GM12878 (cell line): ENCODE data around the gene LRBA. TPM values are rescaled to one million over a fixed set of nuclear protein-coding genes. Genes with fewer than 3 reads are reported as not detected.

Experiments
- BCL3 ChIP-seq: IDR thresholded peaks from 2 replicates; pipeline ENCODE4 v1.6.1; 2011; ENCODE audit warnings: borderline replicate concordance, low read depth, mild to moderate bottlenecking, moderate library complexity, low read length; ENCODE audit not compliant: insufficient read depth, poor library complexity, severe bottlenecking
- BRCA1 ChIP-seq: IDR thresholded peaks from 2 replicates; pipeline ENCODE4 v1.6.1; 2011; ENCODE audit warnings: low read depth, low read length, improper control_type of control experiment
- CBFB ChIP-seq: IDR thresholded peaks from 2 replicates; pipeline ENCODE4 v1.6.1; 2016; ENCODE audit warnings: antibody characterized with exemption, low read depth
- CHD2 ChIP-seq: IDR thresholded peaks from 2 replicates; pipeline ENCODE4 v1.6.1; 2011; ENCODE audit warnings: low read depth, low read length, improper control_type of control experiment, borderline replicate concordance
- EGR1 ChIP-seq, 2 experiments: IDR thresholded peaks; 1 replicate in 1 of 2; 2 replicates in 1 of 2; pipeline ENCODE4 v1.6.1; 2011 to 2012; ENCODE audit warnings: low read depth in 2 of 2, low read length in 2 of 2, borderline replicate concordance in 1 of 2, mild to moderate bottlenecking in 1 of 2, moderate library complexity in 1 of 2
- ESRRA ChIP-seq: IDR thresholded peaks from 2 replicates; pipeline ENCODE4 v1.6.1; 2012; ENCODE audit warnings: mild to moderate bottlenecking, low read length, improper control_type of control experiment
- HDAC2 ChIP-seq: fragments of 200-600 bp; sonication (generic); IDR thresholded peaks from 2 replicates; pipeline ENCODE4 v1.6.1; 2017
- HDAC6 ChIP-seq: fragments of 200-600 bp; sonication (generic); IDR thresholded peaks from one replicate; pipeline ENCODE4 v1.8.0; 2017; ENCODE audit warnings: antibody characterized with exemption; ENCODE audit not compliant: unreplicated experiment
- HSF1 ChIP-seq: fragments of 150-350 bp; IDR thresholded peaks from 2 replicates; pipeline ENCODE4 v1.6.1; 2014; ENCODE audit warnings: mild to moderate bottlenecking, low read depth, low read length
- KAT2A ChIP-seq: conservative IDR thresholded peaks from 2 replicates; pipeline ENCODE4 v1.6.1; 2011; ENCODE audit warnings: low read depth, low read length; ENCODE audit not compliant: control insufficient read depth
- KLF5 ChIP-seq: fragments of 450-650 bp; IDR thresholded peaks from 2 replicates; pipeline ENCODE4 v1.6.1; 2014; ENCODE audit warnings: mild to moderate bottlenecking; ENCODE audit not compliant: partially characterized antibody
- MXI1 ChIP-seq: fragments of 150-350 bp; IDR thresholded peaks from 2 replicates; pipeline ENCODE4 v1.6.1; 2011; ENCODE audit warnings: low read depth, mild to moderate bottlenecking, inconsistent platforms, low read length, improper control_type of control experiment
- MYB ChIP-seq: fragments of 150-350 bp; IDR thresholded peaks from 2 replicates; pipeline ENCODE4 v1.6.1; 2014; ENCODE audit warnings: mild to moderate bottlenecking, low read depth, low read length, borderline replicate concordance
- NFXL1 ChIP-seq: fragments of 450-650 bp; IDR thresholded peaks from 2 replicates; pipeline ENCODE4 v1.6.1; 2017; ENCODE audit warnings: antibody characterized with exemption, mild to moderate bottlenecking, borderline replicate concordance
- NR2F1 ChIP-seq: fragments of 450-650 bp; conservative IDR thresholded peaks from 2 replicates; pipeline ENCODE4 v1.6.1; 2017; ENCODE audit warnings: mild to moderate bottlenecking
- PAX8 ChIP-seq: fragments of 450-650 bp; IDR thresholded peaks from 2 replicates; pipeline ENCODE4 v1.6.1; 2017; ENCODE audit warnings: mild to moderate bottlenecking, moderate library complexity
- POU2F2 ChIP-seq: IDR thresholded peaks from 3 replicates; pipeline ENCODE4 v1.6.1; 2011; ENCODE audit warnings: low read depth, mild to moderate bottlenecking, low read length, borderline replicate concordance
- RBBP5 ChIP-seq: fragments of 200-600 bp; sonication (generic); conservative IDR thresholded peaks from 2 replicates; pipeline ENCODE4 v1.6.1; 2016
- RUNX3 ChIP-seq: IDR thresholded peaks from 2 replicates; pipeline ENCODE4 v1.6.1; 2012; ENCODE audit warnings: low read length, inconsistent platforms
- SMAD5 ChIP-seq: IDR thresholded peaks from 2 replicates; pipeline ENCODE4 v1.6.1; 2016; ENCODE audit warnings: antibody characterized with exemption, low read depth
- SUPT20H ChIP-seq: IDR thresholded peaks from 2 replicates; pipeline ENCODE4 v1.6.1; 2011; ENCODE audit warnings: low read depth, mild to moderate bottlenecking, low read length, moderate library complexity, borderline replicate concordance; ENCODE audit not compliant: control insufficient read depth
- ZBED1 ChIP-seq: IDR thresholded peaks from 2 replicates; pipeline ENCODE4 v1.6.1; 2016; ENCODE audit warnings: borderline replicate concordance
- ZNF24 ChIP-seq: fragments of 450-650 bp; IDR thresholded peaks from 2 replicates; pipeline ENCODE4 v1.6.1; 2017; ENCODE audit warnings: antibody characterized with exemption, mild to moderate bottlenecking
- ZNF592 ChIP-seq: fragments of 450-650 bp; IDR thresholded peaks from 2 replicates; pipeline ENCODE4 v1.6.1; 2017; ENCODE audit warnings: mild to moderate bottlenecking, moderate library complexity
- polyA plus RNA-seq, 11 experiments: library from polyadenylated mRNA; depleted of rRNA in 4 of 11; unstranded in 6 of 11; stranded (reverse) in 5 of 11; fragments of >200 nt; fragmentation: Nextera tagmentation in 4 of 11; fragmentation: Illumina TruSeq in 1 of 11; extraction: Ambion mirVana in 4 of 11; extraction: Trizol in 1 of 11; gene quantifications; 1 replicate in 1 of 11; 2 replicates in 10 of 11; pipeline versions ENCODE4 v1.2.1 to v1.2.3, GENCODE V29; 2011 to 2016; ENCODE audit warnings: inconsistent platforms in 2 of 11, missing spikeins in 2 of 11, low read depth in 1 of 11
- total RNA-seq, 4 experiments: library from RNA; depleted of rRNA in 3 of 4; stranded (reverse); fragments of >200 nt in 3 of 4; fragmentation: Illumina TruSeq in 1 of 4; extraction: Trizol in 1 of 4; gene quantifications; 2 replicates each; pipeline versions ENCODE4 v1.2.1 to v1.2.3, GENCODE V29; 2013 to 2021

Gene LRBA
- total and polyA plus RNA-seq, 10 of the 15 experiments (the other 5 are each of a cell fraction or from before 2014, with no cell fraction given): 20.3 to 93.4 (median 55.0) TPM

DNA sequence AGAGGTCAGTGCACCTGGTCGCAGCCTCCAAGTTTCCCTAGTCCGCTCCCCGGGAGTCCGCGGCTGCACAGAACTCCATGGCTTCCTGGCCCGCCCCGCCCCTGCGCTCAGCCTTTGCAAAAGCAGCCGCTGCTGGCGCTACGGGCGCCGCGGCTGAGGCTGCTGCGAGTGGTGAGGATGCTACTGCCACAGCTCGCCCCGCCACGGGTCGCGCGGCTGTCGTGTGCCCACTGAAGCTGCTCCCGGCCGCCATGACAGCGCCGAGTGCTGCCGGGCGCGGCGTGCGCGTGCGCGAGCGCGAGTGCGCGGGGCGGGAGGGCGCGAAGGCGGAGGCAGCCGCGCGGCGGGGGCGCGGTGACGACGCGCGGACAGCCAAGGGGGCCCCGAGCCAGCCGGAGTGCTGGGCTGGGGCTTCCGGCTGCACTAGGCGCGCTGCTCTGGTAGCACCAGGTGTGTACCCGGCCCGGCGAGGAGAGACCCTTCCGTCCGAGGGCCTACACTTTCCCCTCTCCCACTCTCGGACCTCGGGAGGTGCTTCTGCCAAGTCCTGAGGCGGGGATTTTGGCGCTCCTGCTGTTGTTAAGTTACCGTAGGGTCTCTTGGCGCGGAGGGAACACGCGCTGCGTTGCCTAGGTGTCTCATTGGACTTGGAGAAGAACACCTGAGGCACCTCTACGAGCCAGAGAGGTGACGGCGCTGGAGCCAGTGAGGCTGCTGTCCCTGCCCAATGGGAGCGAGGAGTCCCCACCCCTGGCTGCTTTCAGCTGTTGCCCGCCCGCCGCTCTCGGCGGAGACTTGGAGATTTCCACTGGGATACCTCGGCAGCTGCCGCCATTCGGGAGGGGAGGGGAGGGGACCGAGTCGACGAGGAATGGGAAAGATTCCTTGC is 619 bp upstream of the LRBA start (continued):
- TF ChIP-seq ZNF592 (no peak), EGR1 (IDR thresholded peaks at IDR 0.05; ENCODE audit: borderline replicate concordance in 1 of 2, low read depth in 2 of 2, low read length in 2 of 2) (peak; percentile 46 to 88), BRCA1 (no peak), SMAD5 (no peak), CHD2 (0 out of 2 replicates have a peak, but pooled peaks have one; percentile 19), CBFB (peak; percentile 20; the same call in 1 of the 2 replicates), BCL3 (no peak), PAX8 (no peak), HDAC2 (no peak), RUNX3 (peak; percentile 17; the same call in 1 of the 2 replicates), NFXL1 (no peak), NR2F1 (peak; percentile 63; the same call in 1 of the 2 replicates), ESRRA (no peak), HDAC6 (no peak), RBBP5 (0 out of 2 replicates have a peak, but pooled peaks have one; percentile 26), ZNF24 (peak; percentile 59; the same call in 1 of the 2 replicates), MXI1 (no peak; the same call in none of the 2 replicates), HSF1 (no peak), KLF5 (peak; percentile 29), KAT2A (no peak), MYB (no peak), POU2F2 (peak; percentile 72; the same call in 2 of the 3 replicates), SUPT20H (no peak), ZBED1 (no peak)
